HepG2 (cell line): ENCODE measurements around the gene CCND1. TPM values are rescaled to one million over a fixed set of nuclear protein-coding genes. Genes with fewer than 3 reads are reported as not detected.

Experiments
- BRF2 ChIP-seq: sonication (generic); formaldehyde crosslinking; IDR thresholded peaks from 2 replicates; pipeline ENCODE4 v1.8.1; 2022; ENCODE audit warnings: mild to moderate bottlenecking, missing genetic modification reagents
- CENPT ChIP-seq: sonication (generic); formaldehyde crosslinking; IDR thresholded peaks from 2 replicates; pipeline ENCODE4 v1.8.0; 2022; ENCODE audit warnings: low read depth, mild to moderate bottlenecking, moderate library complexity, missing genetic modification reagents
- ERF ChIP-seq: IDR thresholded peaks from 2 replicates; pipeline ENCODE4 v1.6.1; 2018; ENCODE audit warnings: missing biosample characterization, missing genetic modification reagents
- GMEB2 ChIP-seq: IDR thresholded peaks from 2 replicates; pipeline ENCODE4 v1.6.1; 2016; ENCODE audit warnings: missing biosample characterization, missing genetic modification reagents, low read depth
- ISL2 ChIP-seq: sonication (generic); formaldehyde crosslinking; IDR thresholded peaks from 2 replicates; pipeline ENCODE4 v1.5.0; 2020; ENCODE audit warnings: missing genetic modification reagents
- KAT7 ChIP-seq: IDR thresholded peaks from 2 replicates; pipeline ENCODE4 v1.6.1; 2018; ENCODE audit warnings: borderline replicate concordance, missing compliant biosample characterization
- KDM4B ChIP-seq: sonication (generic); formaldehyde crosslinking; IDR thresholded peaks from 2 replicates; pipeline ENCODE4 v1.4.0; 2020; ENCODE audit warnings: missing genetic modification reagents
- KLF13 ChIP-seq: sonication (generic); formaldehyde crosslinking; IDR thresholded peaks from 2 replicates; pipeline ENCODE4 v1.4.0; 2020; ENCODE audit warnings: mild to moderate bottlenecking, missing genetic modification reagents
- MIXL1 ChIP-seq: IDR thresholded peaks from 2 replicates; pipeline ENCODE4 v1.6.1; 2016
- NFYC ChIP-seq: IDR thresholded peaks from 2 replicates; pipeline ENCODE4 v1.6.1; 2016; ENCODE audit warnings: missing genetic modification reagents, missing compliant biosample characterization
- PRDM15 ChIP-seq: sonication (generic); formaldehyde crosslinking; IDR thresholded peaks from 2 replicates; pipeline ENCODE4 v1.4.0; 2020; ENCODE audit warnings: missing genetic modification reagents
- RAD21 ChIP-seq: fragments of 450-650 bp; formaldehyde crosslinking; IDR thresholded peaks from 2 replicates; pipeline ENCODE4 v1.5.0; 2020; ENCODE audit warnings: mild to moderate bottlenecking
- RXRA ChIP-seq: sonication (generic); formaldehyde crosslinking; IDR thresholded peaks from 2 replicates; pipeline ENCODE4 v1.5.1; 2020; ENCODE audit warnings: missing genetic modification reagents
- U2AF2 ChIP-seq: fragments of 200-400 bp; formaldehyde crosslinking; IDR thresholded peaks from 2 replicates; pipeline ENCODE4 v1.6.1; 2017; ENCODE audit warnings: low read depth, mild to moderate bottlenecking, low read length
- ZBTB7B ChIP-seq: sonication (generic); formaldehyde crosslinking; IDR thresholded peaks from 2 replicates; pipeline ENCODE4 v1.4.0; 2020; ENCODE audit warnings: missing genetic modification reagents
- ZFAT ChIP-seq: sonication (generic); formaldehyde crosslinking; conservative IDR thresholded peaks from 2 replicates; pipeline ENCODE4 v1.8.1; 2023; ENCODE audit warnings: missing genetic modification reagents, inconsistent platforms
- ZNF24 ChIP-seq: fragments of 450-650 bp; IDR thresholded peaks from 2 replicates; pipeline ENCODE4 v1.6.1; 2017; ENCODE audit warnings: antibody characterized with exemption, mild to moderate bottlenecking
- ZNF264 ChIP-seq: sonication (generic); formaldehyde crosslinking; IDR thresholded peaks from 2 replicates; pipeline ENCODE4 v1.4.0; 2020; ENCODE audit warnings: missing genetic modification reagents
- ZNF275 ChIP-seq: sonication (generic); formaldehyde crosslinking; IDR thresholded peaks from 2 replicates; pipeline ENCODE4 v1.8.0; 2022; ENCODE audit warnings: missing genetic modification reagents, mild to moderate bottlenecking, inconsistent platforms, borderline replicate concordance
- ZNF816 ChIP-seq: sonication (generic); formaldehyde crosslinking; IDR thresholded peaks from 2 replicates; pipeline ENCODE4 v1.8.0; 2022; ENCODE audit warnings: missing genetic modification reagents, mild to moderate bottlenecking, borderline replicate concordance
- ZNF83 ChIP-seq: sonication (generic); formaldehyde crosslinking; IDR thresholded peaks from 2 replicates; pipeline ENCODE4 v1.4.0; 2020; ENCODE audit warnings: missing genetic modification reagents, mild to moderate bottlenecking, borderline replicate concordance
- ZSCAN5A ChIP-seq: sonication (generic); formaldehyde crosslinking; IDR thresholded peaks from 2 replicates; pipeline ENCODE4 v1.8.0; 2022; ENCODE audit warnings: mild to moderate bottlenecking, missing genetic modification reagents, borderline replicate concordance
- polyA plus RNA-seq, 8 experiments: library from polyadenylated mRNA; depleted of rRNA in 3 of 8; stranded (reverse) in 7 of 8; unstranded in 1 of 8; fragments of >200 nt; fragmentation: Illumina TruSeq in 4 of 8; extraction: Trizol in 4 of 8; gene quantifications; 2 replicates each; pipeline versions ENCODE4 v1.2.1 to v1.2.3, GENCODE V29; 2011 to 2016; ENCODE audit warnings: low read depth in 4 of 8, missing spikeins in 1 of 8, mixed read lengths in 1 of 8; ENCODE audit not compliant: insufficient read depth in 1 of 8
- total RNA-seq, 5 experiments: library from RNA; depleted of rRNA; stranded (reverse); fragments of >200 nt; fragmentation: Illumina TruSeq; extraction: Trizol; gene quantifications; 2 replicates each; pipeline ENCODE4 v1.2.3, GENCODE V29; 2016; ENCODE audit warnings: low read depth in 1 of 5

The CCND1 gene
- total and polyA plus RNA-seq, 2 of the 13 experiments (the other 11 are each of a cell fraction or from before 2014, with no cell fraction given), result 107 to 136 TPM

GRCh38 chr11:69640995-69641581, at the start of gene CCND1 (continued):
- TF ChIP-seq BRF2 (CRISPR knock-in tag) (no peak), NFYC (CRISPR knock-in tag) (no peak; the same call in 1 of the 2 replicates), RXRA (CRISPR knock-in tag) (no peak), ISL2 (peak; percentile 82), PRDM15 (CRISPR knock-in tag) (peak; percentile 68), KAT7 (CRISPR knock-in tag) (peak; percentile 77), KDM4B (CRISPR knock-in tag) (peak; percentile 80; the same call in 1 of the 2 replicates), ZNF816 (no peak; the same call in 1 of the 2 replicates), ZSCAN5A (CRISPR knock-in tag) (no peak), U2AF2 (no peak), ZNF83 (CRISPR knock-in tag) (0 out of 2 replicates have a peak, but pooled peaks have one; percentile 66), ZNF275 (CRISPR knock-in tag) (peak; percentile 77; the same call in 1 of the 2 replicates), MIXL1 (CRISPR knock-in tag) (peak; percentile 52; the same call in 1 of the 2 replicates), GMEB2 (CRISPR knock-in tag) (no peak), ZNF24 (no peak), KLF13 (CRISPR knock-in tag) (no peak; the same call in 1 of the 2 replicates), RAD21 (CRISPR knock-in tag) (peak; percentile 54; the same call in 1 of the 2 replicates), ZBTB7B (peak; percentile 42; the same call in 1 of the 2 replicates), ERF (CRISPR knock-in tag) (peak; percentile 82), CENPT (CRISPR knock-in tag) (no peak), ZFAT (0 out of 2 replicates have a peak, but pooled peaks have one; percentile 29), ZNF264 (CRISPR knock-in tag) (0 out of 2 replicates have a peak, but pooled peaks have one; percentile 47)
